ENCODE measurements around the gene PUS1.

DNA sequence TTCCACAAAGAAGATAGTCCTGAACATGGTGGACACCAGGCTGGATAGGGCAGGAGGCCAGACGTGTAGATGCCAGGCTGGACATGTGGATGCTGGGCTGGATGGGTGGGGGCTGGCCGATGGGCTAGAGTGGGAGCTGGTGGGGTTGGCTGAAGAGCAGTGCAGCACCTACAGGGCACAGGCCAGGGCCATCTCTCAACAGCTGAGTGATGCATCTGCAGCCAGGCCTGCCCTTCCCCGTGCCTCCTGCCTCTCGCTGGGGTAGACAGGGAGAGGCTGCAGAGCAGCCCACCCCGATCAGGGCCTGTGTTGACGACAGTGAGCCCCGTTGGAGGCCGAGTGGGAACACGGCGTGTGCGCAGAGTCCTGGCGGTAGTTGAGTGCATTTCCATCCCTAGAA lies 59.9 kb downstream of the PUS1 start:
- TF ChIP-seq, protein P1, sequence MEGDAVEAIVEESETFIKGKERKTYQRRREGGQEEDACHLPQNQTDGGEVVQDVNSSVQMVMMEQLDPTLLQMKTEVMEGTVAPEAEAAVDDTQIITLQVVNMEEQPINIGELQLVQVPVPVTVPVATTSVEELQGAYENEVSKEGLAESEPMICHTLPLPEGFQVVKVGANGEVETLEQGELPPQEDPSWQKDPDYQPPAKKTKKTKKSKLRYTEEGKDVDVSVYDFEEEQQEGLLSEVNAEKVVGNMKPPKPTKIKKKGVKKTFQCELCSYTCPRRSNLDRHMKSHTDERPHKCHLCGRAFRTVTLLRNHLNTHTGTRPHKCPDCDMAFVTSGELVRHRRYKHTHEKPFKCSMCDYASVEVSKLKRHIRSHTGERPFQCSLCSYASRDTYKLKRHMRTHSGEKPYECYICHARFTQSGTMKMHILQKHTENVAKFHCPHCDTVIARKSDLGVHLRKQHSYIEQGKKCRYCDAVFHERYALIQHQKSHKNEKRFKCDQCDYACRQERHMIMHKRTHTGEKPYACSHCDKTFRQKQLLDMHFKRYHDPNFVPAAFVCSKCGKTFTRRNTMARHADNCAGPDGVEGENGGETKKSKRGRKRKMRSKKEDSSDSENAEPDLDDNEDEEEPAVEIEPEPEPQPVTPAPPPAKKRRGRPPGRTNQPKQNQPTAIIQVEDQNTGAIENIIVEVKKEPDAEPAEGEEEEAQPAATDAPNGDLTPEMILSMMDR (conservative IDR thresholded peaks at IDR 0.05; ENCODE audit: low read length): no peak
- TF ChIP-seq EZH2phosphoT487 (IDR thresholded peaks at IDR 0.05; ENCODE audit: borderline replicate concordance): no peak

All from Loucy (cell line).